CD4-positive, alpha-beta T cell (primary cell): ENCODE measurements around the gene HID1. TPM values are rescaled to one million over a fixed set of nuclear protein-coding genes. Genes with fewer than 3 reads are reported as not detected.

ENCODE experiments used
- ATAC-seq: fragments of 200-7000 bp; cut with Tn5 transposase; one replicate; pipeline ENCODE4 v1.10.0; 2022; ENCODE audit warnings: mild to moderate bottlenecking; ENCODE audit not compliant: poor library complexity
- CTCF ChIA-PET: fragments of 350-600 bp; sonication (Branson Sonifier 250); formaldehyde crosslinking; loops from one replicate; lab custom pipeline; 2021; ENCODE audit warnings: antibody characterized with exemption, inconsistent platforms; lab: Charles Lee
- POLR2A ChIA-PET: fragments of 350-600 bp; sonication (Branson Sonifier 250); formaldehyde crosslinking; loops from one replicate; lab custom pipeline; 2021; ENCODE audit warnings: antibody characterized with exemption, inconsistent platforms; lab: Charles Lee
- DNase-seq, 14 experiments: peaks; one replicate each; pipeline ENCODE4 v3.0.0-alpha.2; 2013 to 2020; ENCODE audit warnings: mixed read lengths in 2 of 14
- H3K27ac ChIP-seq, 2 donors: one replicate each; pipeline versions ENCODE4 v1.5.1 to v1.7.0; 2013; ENCODE audit warnings: low read length in 2 of 2, low read depth in 1 of 2, mild to moderate bottlenecking in 1 of 2
- H3K27me3 ChIP-seq, 2 experiments: 1 replicate in 1 of 2; 2 replicates in 1 of 2; pipeline versions ENCODE4 v1.6.1 to v1.7.0; 2013; ENCODE audit warnings: low read length in 2 of 2, control low read depth in 1 of 2, mild to moderate bottlenecking in 1 of 2, moderate library complexity in 1 of 2; ENCODE audit not compliant: insufficient read depth in 2 of 2, control insufficient read depth in 1 of 2
- H3K36me3 ChIP-seq: one replicate; pipeline ENCODE4 v1.6.1; 2013; ENCODE audit warnings: low read length, control low read depth; ENCODE audit not compliant: insufficient read depth
- H3K4me1 ChIP-seq: one replicate; pipeline ENCODE4 v1.6.1; 2013; ENCODE audit warnings: low read length, control low read depth; ENCODE audit not compliant: insufficient read depth
- H3K4me3 ChIP-seq: one replicate; pipeline ENCODE4 v1.5.1; 2013; ENCODE audit warnings: mild to moderate bottlenecking, low read length, moderate library complexity
- H3K9me3 ChIP-seq, 2 experiments: 1 replicate in 1 of 2; 2 replicates in 1 of 2; pipeline versions ENCODE4 v1.6.1 to v1.7.0; 2013; ENCODE audit warnings: low read length in 2 of 2, mild to moderate bottlenecking in 2 of 2, control low read depth in 1 of 2, moderate library complexity in 1 of 2; ENCODE audit not compliant: control insufficient read depth in 1 of 2, insufficient read depth in 1 of 2
- H3K27ac Mint-ChIP-seq: one replicate; pipeline ENCODE4 v1.8.0; 2020; ENCODE audit warnings: mixed read lengths
- H3K27me3 Mint-ChIP-seq: one replicate; pipeline ENCODE4 v1.8.0; 2021; ENCODE audit warnings: mixed read lengths
- H3K36me3 Mint-ChIP-seq: one replicate; pipeline ENCODE4 v1.8.0; 2021; ENCODE audit warnings: low read depth, mixed read lengths
- H3K4me1 Mint-ChIP-seq: one replicate; pipeline ENCODE4 v1.8.0; 2021; ENCODE audit warnings: low read depth, mixed read lengths
- H3K4me3 Mint-ChIP-seq: one replicate; pipeline ENCODE4 v1.8.0; 2020; ENCODE audit warnings: mild to moderate bottlenecking, mixed read lengths
- H3K9me3 Mint-ChIP-seq: one replicate; pipeline ENCODE4 v1.8.0; 2020; ENCODE audit warnings: mixed read lengths
- intact Hi-C, 2 experiments: fragments of 100-400 bp; cut with DNase I in 1 of 2; cut with micrococcal nuclease in 1 of 2; formaldehyde crosslinking; loops; one replicate each; pipeline versions ENCODE4 v1.15.1 to v1.9.0; 2023 to 2025; cut with DNase I, micrococcal nuclease
- polyA plus RNA-seq, 2 donors: library from polyadenylated mRNA; unstranded; fragments of 120-200 nt; gene quantifications; one replicate each; pipeline ENCODE4 v1.2.1, GENCODE V29; 2013
- total RNA-seq, 174 experiments: library from RNA in 2 of 174; stranded (reverse) in 2 of 174; gene quantifications; one replicate each; pipeline ENCODE4 v1.2.3 and lab custom pipeline; 2021 to 2026
- TF ChIP-seq, protein P1 (sequence below): fragments of 200-600 bp; IDR thresholded peaks from one replicate; pipeline ENCODE4 v1.8.0; 2022; ENCODE audit warnings: antibody characterized with exemption, mild to moderate bottlenecking

Gene HID1, protein sequence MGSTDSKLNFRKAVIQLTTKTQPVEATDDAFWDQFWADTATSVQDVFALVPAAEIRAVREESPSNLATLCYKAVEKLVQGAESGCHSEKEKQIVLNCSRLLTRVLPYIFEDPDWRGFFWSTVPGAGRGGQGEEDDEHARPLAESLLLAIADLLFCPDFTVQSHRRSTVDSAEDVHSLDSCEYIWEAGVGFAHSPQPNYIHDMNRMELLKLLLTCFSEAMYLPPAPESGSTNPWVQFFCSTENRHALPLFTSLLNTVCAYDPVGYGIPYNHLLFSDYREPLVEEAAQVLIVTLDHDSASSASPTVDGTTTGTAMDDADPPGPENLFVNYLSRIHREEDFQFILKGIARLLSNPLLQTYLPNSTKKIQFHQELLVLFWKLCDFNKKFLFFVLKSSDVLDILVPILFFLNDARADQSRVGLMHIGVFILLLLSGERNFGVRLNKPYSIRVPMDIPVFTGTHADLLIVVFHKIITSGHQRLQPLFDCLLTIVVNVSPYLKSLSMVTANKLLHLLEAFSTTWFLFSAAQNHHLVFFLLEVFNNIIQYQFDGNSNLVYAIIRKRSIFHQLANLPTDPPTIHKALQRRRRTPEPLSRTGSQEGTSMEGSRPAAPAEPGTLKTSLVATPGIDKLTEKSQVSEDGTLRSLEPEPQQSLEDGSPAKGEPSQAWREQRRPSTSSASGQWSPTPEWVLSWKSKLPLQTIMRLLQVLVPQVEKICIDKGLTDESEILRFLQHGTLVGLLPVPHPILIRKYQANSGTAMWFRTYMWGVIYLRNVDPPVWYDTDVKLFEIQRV
- total RNA-seq (10 to 100 TPM; 31.8 to 31.9 TPM), total RNA-seq (lab: John Stamatoyannopoulos, UW) (0.62 to 17.1 (median 4.7) reads per million in 172 experiments)
- polyA plus RNA-seq (2013, experiment 1 of 2) = 2.9 TPM
- polyA plus RNA-seq (2013, experiment 2 of 2) = 3.8 TPM

DNA sequence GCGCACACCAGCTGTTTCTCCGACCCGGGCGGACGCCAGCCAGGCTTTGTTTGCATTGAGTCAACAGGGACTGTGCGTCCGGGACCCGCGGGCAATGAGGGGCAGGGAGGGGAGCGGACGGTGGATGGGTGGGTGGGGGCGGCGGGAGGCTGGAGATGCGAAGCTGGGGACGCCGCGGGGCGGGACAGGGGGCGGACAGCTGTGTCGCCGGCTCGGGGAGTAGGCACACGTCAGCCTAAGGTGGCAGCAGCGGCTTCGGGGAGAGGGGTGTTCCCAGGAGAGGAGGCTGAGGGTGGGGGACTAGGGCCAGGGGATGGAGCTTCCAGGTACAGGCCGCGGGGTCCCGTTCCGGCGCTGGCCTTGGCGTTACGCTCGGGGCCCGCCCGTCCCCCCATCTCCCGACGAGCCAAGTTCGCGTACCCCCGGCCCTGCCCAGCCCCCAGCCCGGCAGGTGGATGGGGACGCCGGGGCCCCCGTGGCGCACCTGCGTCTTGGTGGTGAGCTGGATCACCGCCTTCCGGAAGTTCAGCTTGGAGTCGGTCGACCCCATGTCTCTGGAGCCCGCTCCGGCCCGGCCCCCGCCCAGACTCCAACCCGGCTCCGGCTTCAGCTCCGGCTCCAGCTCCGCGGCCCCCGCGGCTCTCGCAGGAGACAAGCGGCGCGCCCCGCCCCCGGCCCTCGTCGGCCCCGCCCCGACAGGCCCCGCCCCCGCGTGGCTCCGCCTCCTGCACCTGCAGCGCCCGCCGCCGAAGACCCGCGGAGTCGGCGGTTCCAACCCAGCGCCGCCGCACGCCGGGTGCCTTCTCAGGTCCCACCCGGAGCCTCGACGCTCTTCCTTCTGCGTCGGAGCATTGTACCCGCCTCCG lies at the start of gene HID1:
Gene HID1 (minus strand): TSS at position 653 of the 866 bp plus-strand sequence. CDS start 103 bp downstream, at position 550.
- intact Hi-C loops = loop anchor here in 1 of 2 experiments (1.0 kb wide), 1 partner anchor 15 kb away; the partner anchor contains the start of gene CDR2L

DNA sequence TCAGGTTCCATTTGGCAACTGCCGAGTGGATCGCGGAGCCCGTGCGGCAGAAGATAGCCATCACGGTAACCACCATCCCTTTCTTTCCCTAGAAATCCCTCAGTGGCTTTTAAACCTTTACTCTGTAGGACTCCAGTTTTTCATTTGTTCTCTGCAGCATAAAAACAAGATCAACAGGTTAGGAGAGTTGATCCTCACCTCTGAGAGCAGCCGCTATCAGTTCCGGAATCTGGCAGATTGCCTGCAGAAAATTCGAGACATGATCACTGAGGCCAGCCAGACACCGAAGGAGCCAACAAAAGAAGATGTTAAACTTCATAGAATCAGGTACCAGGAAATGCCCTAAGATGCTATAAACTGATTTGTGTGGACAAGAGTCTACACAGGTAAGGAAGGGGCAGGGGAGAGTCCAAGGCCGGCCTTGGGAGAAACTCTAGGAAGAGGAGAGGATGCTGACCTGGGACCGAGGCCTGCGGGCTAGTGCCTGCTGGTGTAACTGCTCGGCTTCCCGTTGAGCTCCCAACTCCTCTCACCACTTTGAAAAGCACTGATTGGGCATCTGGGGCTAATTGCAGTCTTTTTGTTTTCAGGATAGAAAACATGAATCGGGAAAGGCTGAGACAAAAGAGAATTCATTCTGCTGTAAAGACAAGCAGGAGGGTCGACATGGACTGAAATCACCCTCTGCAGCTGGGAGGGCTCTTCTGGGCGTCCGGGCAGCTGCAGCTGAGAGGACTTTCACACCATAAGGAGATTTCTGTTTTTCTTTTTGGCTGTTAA lies 48.0 kb upstream of the HID1 start:
- Mint-ChIP-seq H3K27me3 (no peaks in the 10 kb centered on the region), H3K9me3 (no peaks in the 10 kb centered on the region), H3K4me1 (peaks cover 29% of the 10 kb centered on the region), H3K27ac (no peak overlapping the region), H3K36me3 (peaks cover 67% of the 10 kb centered on the region), H3K4me3 (no peak overlapping the region)
- ChIA-PET CTCF (interaction anchor here (0.7 to 0.9 kb wide), 2 partner anchors 8 to 13 kb away, joined by 3 read pairs; partner anchors contain the start of gene MRPL58), POLR2A (no interaction called here)
- Histone ChIP-seq H3K27ac (no peak overlapping the region), H3K9me3 (no peaks in the 10 kb centered on the region), H3K27me3 (no peaks in the 10 kb centered on the region), H3K36me3 (peaks cover 55% of the 10 kb centered on the region), H3K4me1 (peaks cover 10% of the 10 kb centered on the region), H3K4me3 (no peak overlapping the region)
- ATAC-seq (no peak), DNase-seq (no peak)
- TF ChIP-seq, protein P1, sequence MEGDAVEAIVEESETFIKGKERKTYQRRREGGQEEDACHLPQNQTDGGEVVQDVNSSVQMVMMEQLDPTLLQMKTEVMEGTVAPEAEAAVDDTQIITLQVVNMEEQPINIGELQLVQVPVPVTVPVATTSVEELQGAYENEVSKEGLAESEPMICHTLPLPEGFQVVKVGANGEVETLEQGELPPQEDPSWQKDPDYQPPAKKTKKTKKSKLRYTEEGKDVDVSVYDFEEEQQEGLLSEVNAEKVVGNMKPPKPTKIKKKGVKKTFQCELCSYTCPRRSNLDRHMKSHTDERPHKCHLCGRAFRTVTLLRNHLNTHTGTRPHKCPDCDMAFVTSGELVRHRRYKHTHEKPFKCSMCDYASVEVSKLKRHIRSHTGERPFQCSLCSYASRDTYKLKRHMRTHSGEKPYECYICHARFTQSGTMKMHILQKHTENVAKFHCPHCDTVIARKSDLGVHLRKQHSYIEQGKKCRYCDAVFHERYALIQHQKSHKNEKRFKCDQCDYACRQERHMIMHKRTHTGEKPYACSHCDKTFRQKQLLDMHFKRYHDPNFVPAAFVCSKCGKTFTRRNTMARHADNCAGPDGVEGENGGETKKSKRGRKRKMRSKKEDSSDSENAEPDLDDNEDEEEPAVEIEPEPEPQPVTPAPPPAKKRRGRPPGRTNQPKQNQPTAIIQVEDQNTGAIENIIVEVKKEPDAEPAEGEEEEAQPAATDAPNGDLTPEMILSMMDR = no peak
- intact Hi-C loops = no loop called here

More for the DNA sequence above, at the start of gene HID1:
- H3K27me3 ChIP-seq = peaks cover 4 to 14% of the 10 kb centered on the region in 2 experiments
- Mint-ChIP-seq H3K4me3 (peak within 1 kb of the TSS; percentile 89), H3K27ac (peak within 1 kb of the TSS; percentile 55), H3K9me3 (no peaks in the 10 kb centered on the region), H3K36me3 (no peaks in the 10 kb centered on the region), H3K4me1 (peaks cover 5% of the 10 kb centered on the region), H3K27me3 (peaks cover 4% of the 10 kb centered on the region)
- TF ChIP-seq, protein P1 = no peak
- ATAC-seq = peak; percentile 88
- H3K4me1 ChIP-seq = peaks cover 21% of the 10 kb centered on the region
- H3K9me3 ChIP-seq = no peaks in the 10 kb centered on the region
- POLR2A ChIA-PET = interaction anchor here (0.6 to 4.1 kb wide), 10 partner anchors 11 to 544 kb away, joined by 3 to 27 read pairs (median 5); partner anchors contain the start of genes CDR2L, MRPL58, SUMO2 and TSEN54
- H3K4me3 ChIP-seq = peak within 1 kb of the TSS; percentile 59
- H3K36me3 ChIP-seq = no peaks in the 10 kb centered on the region
- no peak within 1 kb of the TSS for H3K27ac ChIP-seq
- peak; percentile 74 to 90 (median 81) for DNase-seq
- CTCF ChIA-PET = interaction anchor here (0.9 to 3.6 kb wide), 7 partner anchors 11 to 229 kb away, joined by 3 to 22 read pairs (median 8); partner anchors contain the start of genes CDR2L and MRPL58
